OCI-LY3 (cell line): ENCODE data around the gene MRPL2.

Experiments
- CTCF ChIP-seq: fragments of 200-600, 300-600 bp; sonication (generic); IDR thresholded peaks from 2 replicates; pipeline ENCODE4 v1.5.1; 2014; ENCODE audit warnings: antibody characterized with exemption, low read length, low read depth
- EZH2phosphoT487 ChIP-seq: fragments of 200-600 bp; shearing (Covaris generic); IDR thresholded peaks from 2 replicates; pipeline ENCODE4 v1.6.1; 2018; ENCODE audit warnings: antibody characterized with exemption, mixed run types, low read depth

GRCh38 chr6:43016943-43017334 lies 42.3 kb downstream of the MRPL2 start:
- TF ChIP-seq EZH2phosphoT487 = no peak
- no peak for TF ChIP-seq CTCF
